KMS-11 (cell line): ENCODE results near the gene WSCD2.

Experiments
- H2AFZ ChIP-seq: fragments of 200-600 bp; sonication (generic); 2 replicates; pipeline ENCODE4 v1.6.1; 2016; ENCODE audit warnings: antibody characterized with exemption, mixed run types, low read depth
- H3K27ac ChIP-seq: fragments of 200-600 bp; sonication (generic); 2 replicates; pipeline ENCODE4 v1.6.1; 2016; ENCODE audit warnings: mild to moderate bottlenecking, mixed run types
- H3K27me3 ChIP-seq: fragments of 200-600 bp; sonication (generic); 2 replicates; pipeline ENCODE4 v1.6.1; 2017; ENCODE audit warnings: mild to moderate bottlenecking, low read depth, mixed run types, moderate library complexity; ENCODE audit not compliant: insufficient read depth
- H3K36me3 ChIP-seq: fragments of 200-600 bp; sonication (generic); 2 replicates; pipeline ENCODE4 v1.6.1; 2017; ENCODE audit warnings: mild to moderate bottlenecking, mixed run types; ENCODE audit not compliant: insufficient read depth
- H3K4me1 ChIP-seq: fragments of 200-600 bp; sonication (generic); 2 replicates; pipeline ENCODE4 v1.6.1; 2016; ENCODE audit warnings: mild to moderate bottlenecking, low read depth, mixed run types; ENCODE audit not compliant: poor library complexity, severe bottlenecking
- H3K4me2 ChIP-seq: fragments of 200-600 bp; sonication (generic); 2 replicates; pipeline ENCODE4 v1.7.0; 2016; ENCODE audit warnings: mild to moderate bottlenecking, mixed run types
- H3K4me3 ChIP-seq: fragments of 200-600 bp; sonication (generic); IDR thresholded peaks from 2 replicates; pipeline ENCODE4 v1.6.1; 2017; ENCODE audit warnings: low read depth, low read length, mixed read lengths; ENCODE audit not compliant: insufficient read depth
- H3K79me2 ChIP-seq: fragments of 200-600 bp; sonication (generic); 2 replicates; pipeline ENCODE4 v1.6.1; 2016; ENCODE audit warnings: low read depth, mixed run types; ENCODE audit not compliant: insufficient read depth
- H3K9ac ChIP-seq: fragments of 200-600 bp; sonication (generic); 2 replicates; pipeline ENCODE4 v1.6.1; 2016; ENCODE audit warnings: mild to moderate bottlenecking, mixed run types
- H4K20me1 ChIP-seq: fragments of 200-600 bp; sonication (generic); 2 replicates; pipeline ENCODE4 v1.6.1; 2016; ENCODE audit warnings: mild to moderate bottlenecking, mixed run types; ENCODE audit not compliant: insufficient read depth
- CTCF ChIP-seq: fragments of 200-600 bp; sonication (generic); conservative IDR thresholded peaks from 2 replicates; pipeline ENCODE4 v1.6.1; 2017; ENCODE audit warnings: low read depth, mild to moderate bottlenecking, antibody characterized with exemption, low read length, moderate library complexity, mixed read lengths

Gene WSCD2

GRCh38 chr12:108145011-108145410 lies 15.9 kb downstream of the WSCD2 start:
- TF ChIP-seq CTCF, result no peak
- H3K27ac ChIP-seq, result no peak overlapping the region
- H4K20me1 ChIP-seq, result no peaks in the 10 kb centered on the region

DNA sequence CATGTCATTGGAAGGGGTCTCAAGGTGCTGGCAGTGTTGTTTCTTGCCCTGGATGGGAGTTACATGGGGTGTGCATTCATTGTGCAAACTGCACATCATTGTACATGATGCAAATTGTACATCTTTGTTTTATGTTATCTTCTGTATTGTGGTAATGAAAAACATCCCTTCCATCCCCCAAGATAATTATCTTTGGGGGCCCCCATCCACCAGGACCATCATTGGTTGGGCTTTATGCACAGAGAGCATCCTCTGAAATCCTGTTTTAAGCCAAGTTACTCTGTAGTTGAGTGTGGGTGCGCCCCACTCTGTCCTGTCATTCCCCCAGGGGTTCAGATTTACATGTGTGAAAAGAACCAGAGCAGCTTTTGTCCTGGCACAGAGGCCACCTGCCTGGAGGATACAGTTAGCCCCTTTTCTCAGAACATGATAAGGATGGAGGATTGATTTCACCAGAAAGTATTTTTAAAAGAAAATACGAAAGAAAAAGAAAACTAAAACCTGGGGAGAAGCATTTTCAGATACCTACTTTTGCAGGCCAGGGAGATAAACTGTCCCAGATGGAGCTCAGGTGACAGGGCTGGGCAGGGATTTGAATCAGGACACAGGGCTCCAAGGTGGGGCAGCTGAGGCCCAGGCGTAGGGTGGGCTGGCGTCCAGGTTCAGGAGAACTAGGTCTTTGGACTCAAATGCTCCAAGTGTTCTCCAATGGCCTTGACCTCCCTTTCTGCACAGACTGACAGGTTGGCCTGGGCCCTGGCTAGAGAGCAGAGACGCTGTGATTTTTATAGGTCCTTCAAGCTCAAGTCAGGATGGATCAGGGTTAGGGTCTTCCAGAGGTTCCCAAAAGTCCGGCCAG lies 17.2 kb downstream of the WSCD2 start:
- TF ChIP-seq CTCF, result no peak
- Histone ChIP-seq H3K36me3 (no peaks in the 10 kb centered on the region), H4K20me1 (no peaks in the 10 kb centered on the region), H3K4me2 (no peak overlapping the region), H3K9ac (no peak overlapping the region), H3K27me3 (no peaks in the 10 kb centered on the region), H3K79me2 (no peaks in the 10 kb centered on the region), H3K4me1 (no peaks in the 10 kb centered on the region), H3K4me3 (no peak overlapping the region), H3K27ac (no peak overlapping the region), H2AFZ (no peak overlapping the region)

More at GRCh38 chr12:108145011-108145410, 15.9 kb downstream of the WSCD2 start:
- H3K27me3 ChIP-seq, result no peaks in the 10 kb centered on the region
- no peaks in the 10 kb centered on the region for H3K79me2 ChIP-seq
- H2AFZ ChIP-seq, result no peak overlapping the region
- no peak overlapping the region for H3K9ac ChIP-seq
- no peaks in the 10 kb centered on the region for H3K36me3 ChIP-seq
- no peaks in the 10 kb centered on the region for H3K4me1 ChIP-seq
- H3K4me2 ChIP-seq, result no peak overlapping the region
- H3K4me3 ChIP-seq, result no peak overlapping the region

DNA sequence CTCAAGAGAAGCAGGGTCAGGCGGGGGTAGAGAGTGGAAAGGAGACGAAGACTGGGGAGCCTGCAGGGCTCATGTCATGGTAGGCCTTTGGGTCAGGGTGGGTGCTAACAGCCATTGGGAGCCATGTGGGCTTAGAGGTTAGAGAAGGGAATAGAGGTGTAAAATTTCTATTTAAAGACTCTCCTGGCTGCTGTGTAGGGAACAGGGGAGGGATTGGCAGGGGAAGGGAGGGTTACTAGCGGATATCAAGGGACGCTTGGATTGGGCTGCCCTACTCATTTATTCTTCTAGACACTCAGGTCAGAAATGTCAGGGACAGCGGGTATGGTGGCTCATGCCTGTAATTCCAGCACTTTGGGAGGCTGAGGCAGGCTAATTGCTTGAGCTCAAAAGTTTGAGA lies 18.2 kb downstream of the WSCD2 start:
- no peaks in the 10 kb centered on the region for H3K79me2 ChIP-seq
- H2AFZ ChIP-seq, result no peak overlapping the region
- no peak for TF ChIP-seq CTCF
- H3K27me3 ChIP-seq, result no peaks in the 10 kb centered on the region
- H3K36me3 ChIP-seq, result no peaks in the 10 kb centered on the region
- H4K20me1 ChIP-seq, result no peaks in the 10 kb centered on the region
- H3K4me1 ChIP-seq, result no peaks in the 10 kb centered on the region
- no peak overlapping the region for H3K27ac ChIP-seq
- no peak overlapping the region for H3K4me2 ChIP-seq
- no peak overlapping the region for H3K4me3 ChIP-seq
- H3K9ac ChIP-seq, result no peak overlapping the region

DNA sequence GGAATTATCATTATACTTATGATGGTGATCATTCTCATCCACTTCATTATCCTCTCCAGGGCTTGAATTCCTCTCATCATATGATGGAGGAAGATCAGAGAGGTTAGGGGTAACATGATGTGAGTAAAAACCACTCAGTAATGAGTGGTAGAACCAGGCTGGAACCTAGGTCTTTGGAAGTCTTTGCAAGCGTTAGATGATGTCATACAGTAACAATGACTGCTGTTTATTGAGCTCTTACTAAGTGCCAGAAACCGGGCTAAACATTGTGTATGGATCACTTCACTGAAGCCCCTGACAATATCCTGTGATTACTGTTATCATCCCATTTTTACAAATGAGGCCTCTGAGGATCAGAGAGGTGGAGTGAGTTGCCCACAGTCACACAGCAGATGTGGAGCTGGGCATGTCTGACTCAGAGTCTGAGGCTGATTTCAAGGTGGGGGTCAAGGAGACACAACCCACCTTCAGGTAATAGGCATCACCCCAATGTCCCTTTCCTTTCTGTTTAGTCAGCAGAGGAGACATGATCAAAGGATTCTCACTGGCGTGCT lies 19.5 kb downstream of the WSCD2 start:
- H3K27me3 ChIP-seq, result no peaks in the 10 kb centered on the region
- no peak overlapping the region for H3K4me2 ChIP-seq
- no peak overlapping the region for H3K27ac ChIP-seq
- no peak overlapping the region for H3K9ac ChIP-seq
- no peaks in the 10 kb centered on the region for H3K4me1 ChIP-seq
- TF ChIP-seq CTCF, result no peak
- H3K4me3 ChIP-seq, result no peak overlapping the region
- no peaks in the 10 kb centered on the region for H3K79me2 ChIP-seq
- no peaks in the 10 kb centered on the region for H4K20me1 ChIP-seq
- no peaks in the 10 kb centered on the region for H3K36me3 ChIP-seq
- H2AFZ ChIP-seq, result no peak overlapping the region
